ENCODE results near the gene CMIP.

Gene CMIP

DNA sequence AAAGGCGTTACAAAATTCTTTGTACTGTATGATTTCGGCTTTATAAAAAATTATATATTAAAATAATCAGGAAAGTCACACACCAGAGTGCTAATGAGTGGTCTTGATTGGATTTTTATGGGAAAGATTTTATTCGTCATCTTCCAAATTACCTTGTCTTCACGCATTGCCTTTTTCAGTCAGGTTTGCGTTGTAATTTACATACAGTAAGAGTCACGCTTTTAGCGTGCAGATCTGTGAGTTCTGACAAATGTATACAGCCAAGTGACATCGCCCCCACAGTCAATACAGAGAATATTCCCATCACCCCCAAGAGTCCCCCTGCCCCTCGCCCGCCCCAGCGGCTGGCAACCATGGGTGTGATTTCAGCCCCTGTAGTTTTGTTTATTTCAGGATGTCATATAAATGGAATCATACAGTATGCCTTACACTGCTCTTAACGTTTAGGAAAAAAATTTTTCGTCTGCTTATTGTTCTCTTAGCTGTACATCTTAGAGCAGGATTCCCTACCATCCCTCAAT, 157.7 kb downstream of the CMIP start:
- H3K9ac ChIP-seq (ENCODE audit: low read length), result no peak overlapping the region
- H3K18ac ChIP-seq (ENCODE audit: low read length), result no peak overlapping the region
- no peak overlapping the region for H3K4ac ChIP-seq (ENCODE audit: low read depth, low read length)
- no peak overlapping the region for H3K23ac ChIP-seq (ENCODE audit: low read length)
- H4K12ac ChIP-seq (ENCODE audit: low read depth, low read length), result no peak overlapping the region
- no peak overlapping the region for H3K27ac ChIP-seq (ENCODE audit: low read depth, low read length)
- H3K4me3 ChIP-seq (ENCODE audit: low read depth, low read length), result no peak overlapping the region
- no CpG with 5 or more reads among the region's 13 CpGs for WGBS (ENCODE audit: extremely low coverage, insufficient coverage, insufficient read length)
- H3K79me2 ChIP-seq (ENCODE audit: control insufficient read depth, insufficient read depth, low read length, poor library complexity), result peaks cover 26% of the 10 kb centered on the region
- no peak overlapping the region for H4K8ac ChIP-seq (ENCODE audit: low read depth, low read length)
- no peak overlapping the region for H4K91ac ChIP-seq (ENCODE audit: low read depth, low read length)
- H3K14ac ChIP-seq (ENCODE audit: low read length), result no peak overlapping the region
- DNase-seq, result no peak
- H3K36me3 ChIP-seq (ENCODE audit: control insufficient read depth in 1 of 2, insufficient read depth in 2 of 2, low read length in 2 of 2), result peaks cover 4 to 9% of the 10 kb centered on the region in 2 experiments
- no peak overlapping the region for H3K4me2 ChIP-seq (ENCODE audit: low read length)
- H2BK5ac ChIP-seq (ENCODE audit: low read depth, low read length, poor library complexity), result no peak overlapping the region
- H2AK5ac ChIP-seq (ENCODE audit: low read length), result no peak overlapping the region
- peaks cover 31% of the 10 kb centered on the region for H3K79me1 ChIP-seq (ENCODE audit: low read length)
- H2BK120ac ChIP-seq (ENCODE audit: insufficient read depth, low read length, poor library complexity), result no peak overlapping the region
- no peaks in the 10 kb centered on the region for H3K27me3 ChIP-seq (ENCODE audit: insufficient read depth, low read length)
- no peaks in the 10 kb centered on the region for H3K9me3 ChIP-seq (ENCODE audit: insufficient read depth, low read depth, low read length)
- no peak overlapping the region for H2BK12ac ChIP-seq (ENCODE audit: low read length)
- no peak overlapping the region for H2AFZ ChIP-seq (ENCODE audit: insufficient read depth, low read length, poor library complexity)
- H3K4me1 ChIP-seq (ENCODE audit: control insufficient read depth in 1 of 2, insufficient read depth in 2 of 2, low read length in 2 of 2), result peaks cover 36 to 52% of the 10 kb centered on the region in 2 experiments

DNA sequence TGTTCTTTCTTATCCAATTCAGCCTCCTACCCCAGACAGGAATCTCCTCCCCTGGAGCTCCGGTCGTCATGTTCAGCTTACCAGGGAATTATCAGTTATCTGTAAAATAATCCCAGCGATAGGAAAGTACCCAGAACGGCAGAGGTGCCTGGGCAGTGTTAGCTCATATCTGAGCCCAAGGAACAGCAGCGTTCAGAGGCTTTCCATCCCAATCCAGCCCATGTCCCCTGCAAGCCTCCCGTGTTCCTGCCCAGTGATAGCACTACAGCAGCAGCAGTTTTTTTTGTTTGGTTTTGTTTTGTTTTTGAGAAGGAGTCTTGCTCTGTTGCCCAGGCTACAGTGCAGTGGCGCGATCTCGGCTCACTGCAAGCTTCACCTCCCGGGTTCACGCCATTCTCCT, 158.2 kb downstream of the CMIP start:
- no peak overlapping the region for H3K9ac ChIP-seq (ENCODE audit: low read length)
- H3K4me3 ChIP-seq (ENCODE audit: low read depth, low read length), result no peak overlapping the region
- H4K12ac ChIP-seq (ENCODE audit: low read depth, low read length), result no peak overlapping the region
- no peaks in the 10 kb centered on the region for H3K9me3 ChIP-seq (ENCODE audit: insufficient read depth, low read depth, low read length)
- peak overlapping the region; percentile 81 for H2BK120ac ChIP-seq (ENCODE audit: insufficient read depth, low read length, poor library complexity)
- H3K18ac ChIP-seq (ENCODE audit: low read length), result peak overlapping the region; percentile 69
- peak overlapping the region; percentile 78 for H4K91ac ChIP-seq (ENCODE audit: low read depth, low read length)
- no CpG with 5 or more reads among the region's 11 CpGs for WGBS (ENCODE audit: extremely low coverage, insufficient coverage, insufficient read length)
- H3K4ac ChIP-seq (ENCODE audit: low read depth, low read length), result peak overlapping the region; percentile 75
- H3K79me2 ChIP-seq (ENCODE audit: control insufficient read depth, insufficient read depth, low read length, poor library complexity), result peaks cover 25% of the 10 kb centered on the region
- H3K27me3 ChIP-seq (ENCODE audit: insufficient read depth, low read length), result no peaks in the 10 kb centered on the region
- H2AFZ ChIP-seq (ENCODE audit: insufficient read depth, low read length, poor library complexity), result no peak overlapping the region
- H3K4me2 ChIP-seq (ENCODE audit: low read length), result no peak overlapping the region
- H3K23ac ChIP-seq (ENCODE audit: low read length), result no peak overlapping the region
- peak overlapping the region; percentile 42 for H3K14ac ChIP-seq (ENCODE audit: low read length)
- peaks cover 9 to 10% of the 10 kb centered on the region in 2 experiments for H3K36me3 ChIP-seq (ENCODE audit: control insufficient read depth in 1 of 2, insufficient read depth in 2 of 2, low read length in 2 of 2)
- peaks cover 31% of the 10 kb centered on the region for H3K79me1 ChIP-seq (ENCODE audit: low read length)
- H3K27ac ChIP-seq (ENCODE audit: low read depth, low read length), result no peak overlapping the region
- peaks cover 36 to 49% of the 10 kb centered on the region in 2 experiments for H3K4me1 ChIP-seq (ENCODE audit: control insufficient read depth in 1 of 2, insufficient read depth in 2 of 2, low read length in 2 of 2)
- H2BK5ac ChIP-seq (ENCODE audit: low read depth, low read length, poor library complexity), result peak overlapping the region; percentile 66
- H2BK12ac ChIP-seq (ENCODE audit: low read length), result peak overlapping the region; percentile 87
- H2AK5ac ChIP-seq (ENCODE audit: low read length), result peak overlapping the region; percentile 70
- peak overlapping the region; percentile 63 for H4K8ac ChIP-seq (ENCODE audit: low read depth, low read length)
- peak in 1 of 2 donors; percentile 63 for DNase-seq

DNA sequence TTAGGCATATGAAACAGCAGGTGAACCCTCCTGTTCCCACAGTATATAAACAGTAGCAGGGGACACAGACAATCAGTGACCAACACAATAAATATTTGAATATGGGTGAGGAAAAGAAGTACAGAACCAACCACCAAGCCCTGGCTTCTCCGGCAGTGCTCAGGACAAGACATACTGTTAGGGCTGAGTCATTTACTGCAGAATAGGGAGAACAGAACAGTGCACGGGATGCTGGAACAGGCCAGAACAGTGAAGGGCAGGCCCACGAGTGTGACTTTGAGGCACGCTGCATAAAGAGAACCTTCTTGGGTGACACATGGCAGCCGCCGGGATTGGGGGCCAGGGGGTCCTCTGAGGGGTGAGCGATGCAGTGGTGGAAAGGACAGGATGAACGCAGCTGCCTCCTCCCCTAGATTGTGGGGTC, 160.4 kb downstream of the CMIP start:
- no CpG with 5 or more reads among the region's 8 CpGs for WGBS (ENCODE audit: extremely low coverage, insufficient coverage, insufficient read length)
- peak overlapping the region; percentile 27 for H2AK5ac ChIP-seq (ENCODE audit: low read length)

DNA sequence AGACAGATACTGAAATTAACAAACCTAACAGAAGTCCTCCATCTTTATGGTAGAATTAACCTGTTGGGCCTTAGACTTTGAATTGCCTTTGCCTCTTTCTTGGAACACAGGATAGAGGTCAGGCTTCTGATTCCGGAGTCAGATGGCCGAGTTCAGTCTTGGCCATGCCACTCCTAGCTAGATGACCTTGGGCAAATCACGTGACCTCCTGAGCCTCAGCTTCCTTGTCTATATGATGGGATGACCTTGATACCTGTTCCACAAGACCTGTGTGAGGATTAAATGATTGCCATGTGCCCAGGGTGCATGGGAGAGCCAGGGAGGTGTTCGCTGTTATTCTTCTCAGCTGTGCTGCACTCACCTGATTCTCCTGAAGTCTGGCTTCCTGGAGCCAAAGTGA, 161.4 kb downstream of the CMIP start:
- DNase-seq, result no peak
- H3K4me2 ChIP-seq (ENCODE audit: low read length), result no peak overlapping the region
- no peaks in the 10 kb centered on the region for H3K9me3 ChIP-seq (ENCODE audit: insufficient read depth, low read depth, low read length)
- peak overlapping the region; percentile 37 for H2BK5ac ChIP-seq (ENCODE audit: low read depth, low read length, poor library complexity)
- H3K4ac ChIP-seq (ENCODE audit: low read depth, low read length), result peak overlapping the region; percentile 57
- H3K79me1 ChIP-seq (ENCODE audit: low read length), result peaks cover 26% of the 10 kb centered on the region
- peak overlapping the region; percentile 19 for H4K91ac ChIP-seq (ENCODE audit: low read depth, low read length)
- peaks cover 20 to 25% of the 10 kb centered on the region in 2 experiments for H3K36me3 ChIP-seq (ENCODE audit: control insufficient read depth in 1 of 2, insufficient read depth in 2 of 2, low read length in 2 of 2)
- WGBS (ENCODE audit: extremely low coverage, insufficient coverage, insufficient read length), result no CpG with 5 or more reads among the region's 4 CpGs
- peaks cover 19% of the 10 kb centered on the region for H3K79me2 ChIP-seq (ENCODE audit: control insufficient read depth, insufficient read depth, low read length, poor library complexity)
- peak overlapping the region; percentile 17 for H3K14ac ChIP-seq (ENCODE audit: low read length)
- H4K12ac ChIP-seq (ENCODE audit: low read depth, low read length), result no peak overlapping the region
- H2AK5ac ChIP-seq (ENCODE audit: low read length), result peak overlapping the region; percentile 35
- H2BK12ac ChIP-seq (ENCODE audit: low read length), result peak overlapping the region; percentile 51
- H3K4me3 ChIP-seq (ENCODE audit: low read depth, low read length), result no peak overlapping the region
- peaks cover 25 to 42% of the 10 kb centered on the region in 2 experiments for H3K4me1 ChIP-seq (ENCODE audit: control insufficient read depth in 1 of 2, insufficient read depth in 2 of 2, low read length in 2 of 2)
- H2BK120ac ChIP-seq (ENCODE audit: insufficient read depth, low read length, poor library complexity), result no peak overlapping the region
- H3K18ac ChIP-seq (ENCODE audit: low read length), result peak overlapping the region; percentile 78
- H3K27ac ChIP-seq (ENCODE audit: low read depth, low read length), result no peak overlapping the region
- no peak overlapping the region for H3K23ac ChIP-seq (ENCODE audit: low read length)
- no peaks in the 10 kb centered on the region for H3K27me3 ChIP-seq (ENCODE audit: insufficient read depth, low read length)
- H2AFZ ChIP-seq (ENCODE audit: insufficient read depth, low read length, poor library complexity), result no peak overlapping the region
- peak overlapping the region; percentile 41 for H4K8ac ChIP-seq (ENCODE audit: low read depth, low read length)
- H3K9ac ChIP-seq (ENCODE audit: low read length), result no peak overlapping the region

More for the DNA sequence above, 160.4 kb downstream of the CMIP start:
- Histone ChIP-seq H3K36me3 (ENCODE audit: control insufficient read depth in 1 of 2, insufficient read depth in 2 of 2, low read length in 2 of 2) (peaks cover 12 to 17% of the 10 kb centered on the region in 2 experiments), H3K79me1 (ENCODE audit: low read length) (peaks cover 32% of the 10 kb centered on the region), H3K14ac (ENCODE audit: low read length) (peak overlapping the region; percentile 41), H3K4me2 (ENCODE audit: low read length) (no peak overlapping the region), H3K9ac (ENCODE audit: low read length) (no peak overlapping the region), H4K91ac (ENCODE audit: low read depth, low read length) (peak overlapping the region; percentile 58), H3K4me3 (ENCODE audit: low read depth, low read length) (no peak overlapping the region), H3K4ac (ENCODE audit: low read depth, low read length) (peak overlapping the region; percentile 30), H3K4me1 (ENCODE audit: control insufficient read depth in 1 of 2, insufficient read depth in 2 of 2, low read length in 2 of 2) (peaks cover 27 to 43% of the 10 kb centered on the region in 2 experiments), H2BK12ac (ENCODE audit: low read length) (no peak overlapping the region), H2BK120ac (ENCODE audit: insufficient read depth, low read length, poor library complexity) (no peak overlapping the region), H3K18ac (ENCODE audit: low read length) (peak overlapping the region; percentile 66), H3K23ac (ENCODE audit: low read length) (no peak overlapping the region), H3K9me3 (ENCODE audit: insufficient read depth, low read depth, low read length) (no peaks in the 10 kb centered on the region), H2BK5ac (ENCODE audit: low read depth, low read length, poor library complexity) (peak overlapping the region; percentile 11), H3K79me2 (ENCODE audit: control insufficient read depth, insufficient read depth, low read length, poor library complexity) (peaks cover 24% of the 10 kb centered on the region), H2AFZ (ENCODE audit: insufficient read depth, low read length, poor library complexity) (no peak overlapping the region), H3K27ac (ENCODE audit: low read depth, low read length) (peak overlapping the region; percentile 50), H4K12ac (ENCODE audit: low read depth, low read length) (no peak overlapping the region), H3K27me3 (ENCODE audit: insufficient read depth, low read length) (no peaks in the 10 kb centered on the region), H4K8ac (ENCODE audit: low read depth, low read length) (peak overlapping the region; percentile 21)
- peak in 1 of 2 donors; percentile 59 for DNase-seq

Data from trophoblast cell (in vitro differentiated cells and primary cell).